Measurements from ENCODE around the gene CA4.

DNA sequence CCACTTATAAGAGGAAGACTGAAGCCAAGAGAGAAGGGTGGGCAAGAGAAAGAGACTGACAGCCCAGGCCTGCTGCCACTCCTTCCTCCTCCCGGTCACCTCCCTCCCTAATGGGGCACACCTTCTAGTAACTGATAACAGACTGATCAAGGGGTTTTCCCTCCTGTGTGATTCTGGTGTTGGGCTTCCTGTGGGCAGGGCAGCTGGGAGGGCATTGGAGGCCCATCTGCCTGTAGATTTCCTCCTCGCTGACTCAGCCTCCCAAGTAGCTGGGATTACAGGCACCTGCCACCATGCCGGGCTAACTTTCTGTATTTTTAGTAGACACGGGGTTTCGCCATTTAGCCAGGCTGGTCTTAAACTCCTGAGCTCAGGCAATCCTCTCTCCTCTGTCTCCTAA lies 16.2 kb downstream of the CA4 start:
- TF ChIP-seq RAD21 (IDR thresholded peaks at IDR 0.05 in 1 of 2, conservative IDR thresholded peaks at IDR 0.05 in 1 of 2; ENCODE audit: low read depth in 2 of 2, low read length in 2 of 2) (no peak), POLR2AphosphoS5 (IDR thresholded peaks at IDR 0.05; ENCODE audit: low read depth, low read length) (no peak), YY1 (IDR thresholded peaks at IDR 0.05; ENCODE audit: low read depth, low read length) (no peak), TCF12 (IDR thresholded peaks at IDR 0.05; ENCODE audit: low read depth, low read length) (no peak), EP300 (IDR thresholded peaks at IDR 0.05; ENCODE audit: borderline replicate concordance in 1 of 2, low read depth in 2 of 2, low read length in 2 of 2) (no peak)
- TF ChIP-seq, protein P1, sequence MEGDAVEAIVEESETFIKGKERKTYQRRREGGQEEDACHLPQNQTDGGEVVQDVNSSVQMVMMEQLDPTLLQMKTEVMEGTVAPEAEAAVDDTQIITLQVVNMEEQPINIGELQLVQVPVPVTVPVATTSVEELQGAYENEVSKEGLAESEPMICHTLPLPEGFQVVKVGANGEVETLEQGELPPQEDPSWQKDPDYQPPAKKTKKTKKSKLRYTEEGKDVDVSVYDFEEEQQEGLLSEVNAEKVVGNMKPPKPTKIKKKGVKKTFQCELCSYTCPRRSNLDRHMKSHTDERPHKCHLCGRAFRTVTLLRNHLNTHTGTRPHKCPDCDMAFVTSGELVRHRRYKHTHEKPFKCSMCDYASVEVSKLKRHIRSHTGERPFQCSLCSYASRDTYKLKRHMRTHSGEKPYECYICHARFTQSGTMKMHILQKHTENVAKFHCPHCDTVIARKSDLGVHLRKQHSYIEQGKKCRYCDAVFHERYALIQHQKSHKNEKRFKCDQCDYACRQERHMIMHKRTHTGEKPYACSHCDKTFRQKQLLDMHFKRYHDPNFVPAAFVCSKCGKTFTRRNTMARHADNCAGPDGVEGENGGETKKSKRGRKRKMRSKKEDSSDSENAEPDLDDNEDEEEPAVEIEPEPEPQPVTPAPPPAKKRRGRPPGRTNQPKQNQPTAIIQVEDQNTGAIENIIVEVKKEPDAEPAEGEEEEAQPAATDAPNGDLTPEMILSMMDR (IDR thresholded peaks at IDR 0.05; ENCODE audit: control extremely low read depth in 1 of 3, insufficient read depth in 1 of 3, low read depth in 1 of 3, low read length in 3 of 3) = no peak
